ENCODE data around the gene ZNF91.

ZNF91 gene

DNA sequence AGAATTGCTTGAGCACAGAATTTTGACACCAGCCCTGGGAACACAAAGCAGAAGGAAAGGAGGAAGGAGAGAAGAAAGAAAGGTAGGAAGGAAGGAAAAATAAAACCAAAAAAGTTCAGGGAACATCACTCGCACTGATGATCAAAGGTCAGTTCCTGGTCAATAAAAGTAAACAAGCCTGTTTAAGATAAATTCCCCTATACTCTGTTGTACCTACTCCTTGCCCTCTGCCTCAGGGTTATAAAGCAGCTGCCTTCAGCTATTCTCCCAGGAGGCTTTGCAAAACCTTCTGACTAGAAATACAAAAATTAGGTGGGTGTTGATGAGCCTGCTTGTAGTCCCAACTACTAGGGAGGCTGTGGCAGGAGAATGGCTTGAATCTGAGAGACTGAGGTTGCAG, 14.9 kb upstream of the ZNF91 start:
- 100% methylated on average over 1 of the region's 1 CpG; no CpG with 5 or more reads in 1 of the 2 experiments for WGBS, 2 experiments (ENCODE audit: insufficient coverage in 2 of 2)
- no peak overlapping the region for H3K4me3 ChIP-seq (ENCODE audit: extremely low read depth, insufficient read depth, low read length, poor library complexity, severe bottlenecking)
- H3K36me3 ChIP-seq (ENCODE audit: control insufficient read depth, insufficient read depth, low read length): peaks cover 5% of the 10 kb centered on the region
- no peaks in the 10 kb centered on the region for H3K9me3 ChIP-seq (ENCODE audit: control insufficient read depth, low read length)
- no peak overlapping the region for H3K27ac ChIP-seq (ENCODE audit: low read depth, low read length, severe bottlenecking)
- H3K4me1 ChIP-seq (ENCODE audit: control insufficient read depth, insufficient read depth, low read length, poor library complexity, severe bottlenecking): no peaks in the 10 kb centered on the region

DNA sequence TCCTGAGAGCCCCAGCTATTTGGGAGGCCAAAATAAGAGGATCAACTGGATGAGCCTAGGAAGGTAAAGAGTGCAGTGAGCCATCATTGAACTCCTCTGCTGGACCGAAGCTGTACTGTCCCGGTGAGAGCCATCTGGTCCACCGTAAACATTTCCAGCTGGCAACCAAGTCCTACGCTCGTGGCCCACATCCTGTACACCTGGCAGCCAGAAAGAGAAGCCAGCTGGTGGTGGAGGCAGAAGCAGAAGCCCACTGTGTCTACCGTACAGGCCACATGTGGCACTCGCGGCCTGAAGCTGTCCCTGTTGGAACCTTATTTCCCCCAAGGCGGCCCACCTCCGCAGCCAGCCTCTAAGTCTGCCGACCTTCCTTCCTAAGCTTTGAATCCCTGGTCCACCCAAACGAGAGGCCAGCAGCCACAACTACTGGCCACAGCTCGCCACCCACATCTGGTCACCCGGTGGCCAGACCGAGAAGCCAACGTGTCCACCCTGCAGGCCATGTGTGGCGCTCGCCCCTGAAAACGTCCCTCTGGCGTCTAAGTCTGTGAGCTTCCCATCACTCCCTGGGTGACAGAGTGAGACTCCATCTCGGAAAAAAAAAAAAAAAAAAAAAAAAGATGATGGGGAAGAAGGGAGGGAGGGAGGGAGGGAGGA, 14.2 kb upstream of the ZNF91 start:
- Histone ChIP-seq H3K4me3 (ENCODE audit: extremely low read depth, insufficient read depth, low read length, poor library complexity, severe bottlenecking) (no peak overlapping the region), H3K9me3 (ENCODE audit: control insufficient read depth, low read length) (no peaks in the 10 kb centered on the region), H3K4me1 (ENCODE audit: control insufficient read depth, insufficient read depth, low read length, poor library complexity, severe bottlenecking) (no peaks in the 10 kb centered on the region), H3K27ac (ENCODE audit: low read depth, low read length, severe bottlenecking) (no peak overlapping the region), H3K36me3 (ENCODE audit: control insufficient read depth, insufficient read depth, low read length) (peaks cover 11% of the 10 kb centered on the region)
- WGBS, 2 experiments (ENCODE audit: insufficient coverage in 2 of 2): 91% methylated on average over 16 to 20 of the region's 21 CpGs

- Histone ChIP-seq H3K9me3 (ENCODE audit: control insufficient read depth, low read length) (no peaks in the 10 kb centered on the region), H3K4me3 (ENCODE audit: extremely low read depth, insufficient read depth, low read length, poor library complexity, severe bottlenecking) (no peak overlapping the region), H3K36me3 (ENCODE audit: control insufficient read depth, insufficient read depth, low read length) (peaks cover 16% of the 10 kb centered on the region), H3K27ac (ENCODE audit: low read depth, low read length, severe bottlenecking) (no peak overlapping the region), H3K4me1 (ENCODE audit: control insufficient read depth, insufficient read depth, low read length, poor library complexity, severe bottlenecking) (no peaks in the 10 kb centered on the region)
- 87 to 100% methylated on average over 2 of the region's 2 CpGs for WGBS, 2 experiments (ENCODE audit: insufficient coverage in 2 of 2)
These were observed 12.4 kb upstream of the ZNF91 start for GRCh38 chr19:23407616-23408133.

- Histone ChIP-seq H3K4me3 (ENCODE audit: extremely low read depth, insufficient read depth, low read length, poor library complexity, severe bottlenecking) (no peak overlapping the region), H3K36me3 (ENCODE audit: control insufficient read depth, insufficient read depth, low read length) (peaks cover 22% of the 10 kb centered on the region)
- 88 to 94% methylated on average over 1 to 3 of the region's 3 CpGs for WGBS, 2 experiments (ENCODE audit: insufficient coverage in 2 of 2)
These were observed 11.4 kb upstream of the ZNF91 start for GRCh38 chr19:23406721-23407120.

GRCh38 chr19:23406091-23406490, 10.8 kb upstream of the ZNF91 start:
- Histone ChIP-seq H3K36me3 (ENCODE audit: control insufficient read depth, insufficient read depth, low read length) (peaks cover 24% of the 10 kb centered on the region), H3K4me3 (ENCODE audit: extremely low read depth, insufficient read depth, low read length, poor library complexity, severe bottlenecking) (no peak overlapping the region), H3K27ac (ENCODE audit: low read depth, low read length, severe bottlenecking) (no peak overlapping the region), H3K4me1 (ENCODE audit: control insufficient read depth, insufficient read depth, low read length, poor library complexity, severe bottlenecking) (no peaks in the 10 kb centered on the region), H3K9me3 (ENCODE audit: control insufficient read depth, low read length) (no peaks in the 10 kb centered on the region)
- 100% methylated on average over 1 of the region's 2 CpGs for WGBS, 2 experiments (ENCODE audit: insufficient coverage in 2 of 2)

More at GRCh38 chr19:23406721-23407120, 11.4 kb upstream of the ZNF91 start:
- H3K27ac ChIP-seq (ENCODE audit: low read depth, low read length, severe bottlenecking): no peak overlapping the region
- H3K4me1 ChIP-seq (ENCODE audit: control insufficient read depth, insufficient read depth, low read length, poor library complexity, severe bottlenecking): no peaks in the 10 kb centered on the region
- no peaks in the 10 kb centered on the region for H3K9me3 ChIP-seq (ENCODE audit: control insufficient read depth, low read length)

- Histone ChIP-seq H3K27ac (ENCODE audit: low read depth, low read length, severe bottlenecking) (no peak overlapping the region), H3K36me3 (ENCODE audit: control insufficient read depth, insufficient read depth, low read length) (peaks cover 32% of the 10 kb centered on the region), H3K4me1 (ENCODE audit: control insufficient read depth, insufficient read depth, low read length, poor library complexity, severe bottlenecking) (no peaks in the 10 kb centered on the region), H3K9me3 (ENCODE audit: control insufficient read depth, low read length) (no peaks in the 10 kb centered on the region), H3K4me3 (ENCODE audit: extremely low read depth, insufficient read depth, low read length, poor library complexity, severe bottlenecking) (no peak overlapping the region)
- WGBS, 2 experiments (ENCODE audit: insufficient coverage in 2 of 2): 100% methylated on average over 1 of the region's 1 CpG
These were observed 9.4 kb upstream of the ZNF91 start for GRCh38 chr19:23404676-23405075.

DNA sequence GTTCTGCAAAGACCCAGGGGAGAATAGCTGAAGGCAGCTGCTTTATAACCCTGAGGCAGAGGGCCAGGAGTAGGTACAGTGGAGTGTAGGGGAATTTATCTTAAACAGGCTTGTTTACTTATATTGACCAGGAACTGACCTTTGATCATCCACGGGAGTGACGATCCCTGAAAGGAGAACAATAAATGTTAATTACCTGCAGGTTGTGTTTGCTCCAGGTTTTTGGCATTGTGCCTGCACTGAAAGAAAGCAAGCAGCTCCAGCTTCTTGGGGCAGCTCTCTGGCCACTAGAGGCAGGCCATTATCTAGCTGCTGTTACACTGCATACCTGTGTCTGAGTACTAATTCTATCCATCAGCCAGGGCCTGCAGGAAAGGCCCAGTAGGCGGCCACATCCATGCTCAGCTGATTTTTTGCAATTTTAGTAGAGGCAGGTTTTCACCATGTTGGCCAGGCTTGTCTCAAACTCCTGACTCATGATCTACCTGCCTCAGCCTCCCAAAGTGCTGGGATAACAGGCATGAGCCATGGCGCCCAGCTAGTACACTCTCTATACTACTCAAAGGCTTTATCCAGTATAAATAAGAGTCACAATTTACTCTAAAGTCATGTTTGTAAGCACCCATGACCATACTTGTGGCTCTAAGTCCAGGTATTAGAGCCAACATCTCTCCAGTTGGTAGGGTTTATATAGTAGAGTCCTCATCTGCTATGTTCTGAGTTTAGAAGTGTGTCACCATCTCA, 8.5 kb upstream of the ZNF91 start:
- no peaks in the 10 kb centered on the region for H3K4me1 ChIP-seq (ENCODE audit: control insufficient read depth, insufficient read depth, low read length, poor library complexity, severe bottlenecking)
- peaks cover 37% of the 10 kb centered on the region for H3K36me3 ChIP-seq (ENCODE audit: control insufficient read depth, insufficient read depth, low read length)
- 94 to 97% methylated on average over 3 to 4 of the region's 4 CpGs for WGBS, 2 experiments (ENCODE audit: insufficient coverage in 2 of 2)
- no peaks in the 10 kb centered on the region for H3K9me3 ChIP-seq (ENCODE audit: control insufficient read depth, low read length)
- H3K27ac ChIP-seq (ENCODE audit: low read depth, low read length, severe bottlenecking): no peak overlapping the region
- no peak overlapping the region for H3K4me3 ChIP-seq (ENCODE audit: extremely low read depth, insufficient read depth, low read length, poor library complexity, severe bottlenecking)

DNA sequence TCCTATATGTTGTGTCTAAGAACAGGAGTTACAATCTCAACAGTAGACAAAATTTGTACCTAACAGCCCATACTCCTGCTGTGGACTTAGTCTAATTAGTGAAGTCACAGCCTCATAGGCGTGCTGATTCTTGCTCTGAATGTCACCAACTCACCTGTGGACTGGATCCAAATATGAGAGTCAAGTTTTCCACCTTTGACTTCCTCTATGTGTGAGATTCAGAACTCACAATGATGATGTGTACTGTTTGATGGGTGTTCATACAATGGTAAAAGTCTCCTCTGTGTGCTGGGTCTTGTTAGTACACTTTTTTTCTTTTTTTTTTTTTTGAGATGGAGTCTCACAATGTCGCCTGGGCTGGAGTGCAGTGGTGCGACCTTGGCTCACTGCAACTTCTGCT, 7.8 kb upstream of the ZNF91 start:
- no peaks in the 10 kb centered on the region for H3K9me3 ChIP-seq (ENCODE audit: control insufficient read depth, low read length)
- 85 to 97% methylated on average over 3 of the region's 3 CpGs for WGBS, 2 experiments (ENCODE audit: insufficient coverage in 2 of 2)
- H3K4me1 ChIP-seq (ENCODE audit: control insufficient read depth, insufficient read depth, low read length, poor library complexity, severe bottlenecking): no peaks in the 10 kb centered on the region
- no peak overlapping the region for H3K27ac ChIP-seq (ENCODE audit: low read depth, low read length, severe bottlenecking)
- peaks cover 42% of the 10 kb centered on the region for H3K36me3 ChIP-seq (ENCODE audit: control insufficient read depth, insufficient read depth, low read length)
- no peak overlapping the region for H3K4me3 ChIP-seq (ENCODE audit: extremely low read depth, insufficient read depth, low read length, poor library complexity, severe bottlenecking)

GRCh38 chr19:23402388-23402787, 7.1 kb upstream of the ZNF91 start:
- no peaks in the 10 kb centered on the region for H3K4me1 ChIP-seq (ENCODE audit: control insufficient read depth, insufficient read depth, low read length, poor library complexity, severe bottlenecking)
- H3K4me3 ChIP-seq (ENCODE audit: extremely low read depth, insufficient read depth, low read length, poor library complexity, severe bottlenecking): no peak overlapping the region
- peaks cover 38% of the 10 kb centered on the region for H3K36me3 ChIP-seq (ENCODE audit: control insufficient read depth, insufficient read depth, low read length)
- WGBS, 2 experiments (ENCODE audit: insufficient coverage in 2 of 2): 67 to 75% methylated on average over 1 of the region's 2 CpGs
- H3K27ac ChIP-seq (ENCODE audit: low read depth, low read length, severe bottlenecking): no peak overlapping the region
- H3K9me3 ChIP-seq (ENCODE audit: control insufficient read depth, low read length): no peaks in the 10 kb centered on the region

DNA sequence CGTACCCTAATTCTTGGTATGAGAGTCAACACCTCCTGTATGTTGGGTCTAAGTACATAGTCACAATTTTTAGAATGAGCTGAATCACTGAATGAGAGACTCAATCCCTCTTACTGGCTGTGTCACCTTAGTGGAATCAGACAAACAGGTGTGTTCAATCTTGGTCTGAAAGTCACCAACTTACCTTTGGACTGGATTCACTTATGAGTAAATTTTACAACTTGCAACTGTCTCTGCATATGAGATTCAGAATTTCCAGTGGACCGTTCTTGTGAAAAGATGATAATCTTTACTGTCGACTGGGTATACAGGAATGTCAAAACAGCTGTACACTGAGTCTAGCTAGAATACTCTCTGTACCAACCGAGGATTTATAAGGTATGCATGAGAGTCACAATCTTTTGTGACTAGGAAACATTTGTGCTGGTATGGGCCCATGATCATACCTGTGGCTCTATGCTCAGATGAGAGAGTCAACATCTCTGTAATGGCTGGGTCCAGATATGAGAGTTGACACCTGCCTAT, 5.9 kb upstream of the ZNF91 start:
- Histone ChIP-seq H3K9me3 (ENCODE audit: control insufficient read depth, low read length) (no peaks in the 10 kb centered on the region), H3K4me1 (ENCODE audit: control insufficient read depth, insufficient read depth, low read length, poor library complexity, severe bottlenecking) (no peaks in the 10 kb centered on the region), H3K36me3 (ENCODE audit: control insufficient read depth, insufficient read depth, low read length) (peaks cover 38% of the 10 kb centered on the region), H3K4me3 (ENCODE audit: extremely low read depth, insufficient read depth, low read length, poor library complexity, severe bottlenecking) (no peak overlapping the region), H3K27ac (ENCODE audit: low read depth, low read length, severe bottlenecking) (no peak overlapping the region)
- WGBS, 2 experiments (ENCODE audit: insufficient coverage in 2 of 2): 100% methylated on average over 1 to 4 of the region's 4 CpGs

GRCh38 chr19:23399443-23399842, 4.2 kb upstream of the ZNF91 start:
- Histone ChIP-seq H3K4me1 (ENCODE audit: control insufficient read depth, insufficient read depth, low read length, poor library complexity, severe bottlenecking) (no peaks in the 10 kb centered on the region), H3K4me3 (ENCODE audit: extremely low read depth, insufficient read depth, low read length, poor library complexity, severe bottlenecking) (no peak overlapping the region), H3K36me3 (ENCODE audit: control insufficient read depth, insufficient read depth, low read length) (peaks cover 31% of the 10 kb centered on the region), H3K9me3 (ENCODE audit: control insufficient read depth, low read length) (no peaks in the 10 kb centered on the region), H3K27ac (ENCODE audit: low read depth, low read length, severe bottlenecking) (no peak overlapping the region)
- 88 to 91% methylated on average over 2 to 3 of the region's 3 CpGs for WGBS, 2 experiments (ENCODE audit: insufficient coverage in 2 of 2)

All from mesodermal cell (in vitro differentiated cells).